HFFc6 (cell line): ENCODE results near the gene PLEKHG4. TPM values are rescaled to one million over a fixed set of nuclear protein-coding genes. Genes with fewer than 3 reads are reported as not detected.

Experiments
- DNase-seq: peaks from one replicate; pipeline ENCODE4 v3.0.0-alpha.2; 2018
- H3K27ac Mint-ChIP-seq: 2 replicates; pipeline ENCODE4 v1.8.0; 2020; ENCODE audit warnings: mild to moderate bottlenecking, mixed read lengths
- H3K27me3 Mint-ChIP-seq: 2 replicates; pipeline ENCODE4 v1.8.0; 2021; ENCODE audit warnings: mild to moderate bottlenecking, moderate library complexity, mixed read lengths; ENCODE audit not compliant: insufficient read depth
- H3K36me3 Mint-ChIP-seq: 2 replicates; pipeline ENCODE4 v1.8.0; 2021; ENCODE audit warnings: low read depth, mixed read lengths
- H3K4me1 Mint-ChIP-seq: 2 replicates; pipeline ENCODE4 v1.8.0; 2020; ENCODE audit warnings: low read depth, mixed read lengths
- H3K4me3 Mint-ChIP-seq: 2 replicates; pipeline ENCODE4 v1.8.0; 2020; ENCODE audit warnings: mild to moderate bottlenecking, moderate library complexity, mixed read lengths
- H3K9me3 Mint-ChIP-seq: 2 replicates; pipeline ENCODE4 v1.8.0; 2020; ENCODE audit warnings: mild to moderate bottlenecking, mixed read lengths
- CTCF ChIP-seq: fragments of 200-600 bp; sonication (generic); IDR thresholded peaks from 2 replicates; pipeline ENCODE4 v1.5.0; 2021; ENCODE audit warnings: antibody characterized with exemption, mild to moderate bottlenecking
- total RNA-seq, 6 experiments: library from RNA; stranded (reverse); fragmentation: NEBNext Ultra II Directional; extraction: Animal tissue kit (Norgen Biotek cat#: 25700); gene quantifications; 2 replicates in 1 of 6; 3 replicates in 5 of 6; pipeline ENCODE4 v1.2.3, GENCODE V29; 2021

PLEKHG4 gene
- total RNA-seq, 6 experiments from 2014 or later, result 8.6 to 14.1 (median 13.0) TPM

DNA sequence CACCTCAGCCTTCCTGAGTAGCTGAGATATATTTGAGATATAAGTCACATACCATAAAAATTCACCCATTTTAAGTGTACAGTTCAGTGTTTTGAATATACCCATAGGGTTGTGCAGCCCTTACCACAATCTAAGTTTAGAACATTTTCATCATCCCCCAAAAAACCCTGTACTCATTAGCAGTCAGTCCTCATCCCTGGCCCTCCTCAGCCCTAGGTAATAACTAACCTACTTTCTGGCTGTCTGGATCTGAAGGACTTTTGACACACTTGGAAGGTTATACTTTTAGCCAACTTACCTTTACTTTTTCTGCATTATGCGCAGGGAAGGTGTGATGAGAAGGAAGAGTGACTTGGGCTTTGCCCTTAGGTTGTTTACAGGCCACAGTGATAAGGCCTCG is 4.0 kb upstream of the PLEKHG4 start:
- Mint-ChIP-seq H3K27me3 (no peaks in the 10 kb centered on the region), H3K9me3 (no peaks in the 10 kb centered on the region), H3K4me3 (no peak overlapping the region), H3K27ac (no peak overlapping the region), H3K4me1 (peaks cover 27% of the 10 kb centered on the region), H3K36me3 (no peaks in the 10 kb centered on the region)
- DNase-seq, result no peak
- TF ChIP-seq CTCF, result no peak

GRCh38 chr16:67277294-67277998 is 1.9 kb upstream of the PLEKHG4 start:
- TF ChIP-seq CTCF, result no peak
- Mint-ChIP-seq H3K4me1 (peaks cover 27% of the 10 kb centered on the region), H3K36me3 (0 out of 2 replicates have a peak, but pooled peaks cover under 1% of the 10 kb centered on the region), H3K27ac (peak overlapping the region; percentile 99), H3K27me3 (no peaks in the 10 kb centered on the region), H3K4me3 (peak overlapping the region; percentile 86), H3K9me3 (no peaks in the 10 kb centered on the region)
- peak; percentile 98 for DNase-seq

DNA sequence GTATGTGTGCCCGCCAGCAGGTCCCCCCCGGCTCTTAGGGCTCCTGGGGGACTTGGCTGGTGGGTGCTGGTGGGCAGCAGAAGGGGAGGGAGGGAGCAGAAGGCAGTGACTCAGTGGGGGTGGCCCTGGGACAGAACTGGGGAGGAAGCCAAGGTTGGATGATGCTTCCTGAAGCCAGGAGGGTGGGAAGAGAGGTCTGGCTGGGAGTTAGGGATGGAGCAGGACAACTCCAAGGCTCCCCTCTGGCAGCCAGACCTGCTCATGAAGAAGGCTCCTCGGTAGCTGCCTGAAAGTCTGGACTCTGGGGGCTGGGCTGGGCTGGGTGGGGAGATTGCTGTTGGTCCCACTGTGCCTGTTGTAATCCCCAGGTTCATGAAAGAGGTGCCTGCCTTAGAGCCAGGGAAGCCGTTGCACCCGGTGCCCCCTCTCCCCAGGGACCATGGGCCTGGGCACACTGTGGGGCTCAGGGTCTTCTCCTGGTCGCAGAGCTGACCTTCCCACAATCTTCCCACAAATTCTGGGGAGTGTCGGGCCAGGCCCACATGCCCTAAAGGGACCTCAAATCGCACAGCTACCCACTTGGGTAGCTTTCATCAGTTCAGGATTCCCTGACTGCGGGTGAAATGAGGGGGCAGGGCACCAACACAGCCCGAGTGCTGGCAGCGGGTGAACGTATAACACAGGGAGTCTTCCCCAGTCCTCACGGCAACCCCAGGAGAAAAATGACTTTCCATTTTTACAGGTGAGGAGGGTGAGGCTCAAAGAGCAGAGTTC is 1.1 kb upstream of the PLEKHG4 start:
- peak; percentile 75 for DNase-seq
- Mint-ChIP-seq H3K4me1 (peaks cover 33% of the 10 kb centered on the region), H3K4me3 (peak overlapping the region; percentile 86), H3K9me3 (no peaks in the 10 kb centered on the region), H3K27ac (peak overlapping the region; percentile 99), H3K27me3 (peaks cover 1% of the 10 kb centered on the region; the same call in 1 of the 2 replicates), H3K36me3 (peaks cover 8% of the 10 kb centered on the region)
- no peak for TF ChIP-seq CTCF

GRCh38 chr16:67278773-67279295 is 498 bp upstream of the PLEKHG4 start:
- TF ChIP-seq CTCF, result no peak
- H3K27ac Mint-ChIP-seq, result peak overlapping the region; percentile 99
- peak overlapping the region; percentile 86 for H3K4me3 Mint-ChIP-seq
- peaks cover 39% of the 10 kb centered on the region for H3K4me1 Mint-ChIP-seq
- peaks cover 13% of the 10 kb centered on the region for H3K36me3 Mint-ChIP-seq
- H3K9me3 Mint-ChIP-seq, result no peaks in the 10 kb centered on the region
- H3K27me3 Mint-ChIP-seq, result peaks cover 4% of the 10 kb centered on the region; the same call in 1 of the 2 replicates
- DNase-seq, result no peak

GRCh38 chr16:67280090-67281015 is 1.0 kb downstream of the PLEKHG4 start:
- peak overlapping the region; percentile 42; the same call in 1 of the 2 replicates for H3K27ac Mint-ChIP-seq
- H3K4me3 Mint-ChIP-seq, result peak overlapping the region; percentile 17; the same call in 1 of the 2 replicates
- DNase-seq, result no peak
- H3K36me3 Mint-ChIP-seq, result peaks cover 13% of the 10 kb centered on the region
- no peak for TF ChIP-seq CTCF
- peaks cover 39% of the 10 kb centered on the region for H3K4me1 Mint-ChIP-seq
- peaks cover 4% of the 10 kb centered on the region; the same call in 1 of the 2 replicates for H3K27me3 Mint-ChIP-seq
- H3K9me3 Mint-ChIP-seq, result no peaks in the 10 kb centered on the region
